H9 (cell line): Measurements from ENCODE around the gene RHOH. TPM values are rescaled to one million over a fixed set of nuclear protein-coding genes. Genes with fewer than 3 reads are reported as not detected.

Source experiments
- DNase-seq: peaks from one replicate; pipeline ENCODE4 v3.0.0-alpha.2; 2017
- H2AFZ ChIP-seq: one replicate; pipeline ENCODE4 v1.6.1; 2013; ENCODE audit warnings: mild to moderate bottlenecking, low read length, control low read depth, moderate library complexity
- H2AK5ac ChIP-seq: 2 replicates; pipeline ENCODE4 v1.6.1; 2013; ENCODE audit warnings: low read length, control low read depth, mixed read lengths; ENCODE audit not compliant: insufficient read length
- H2BK120ac ChIP-seq: one replicate; pipeline ENCODE4 v1.6.1; 2013; ENCODE audit warnings: low read depth, mild to moderate bottlenecking, low read length, control low read depth, inconsistent platforms; ENCODE audit not compliant: poor library complexity, severe bottlenecking
- H2BK12ac ChIP-seq: 2 replicates; pipeline ENCODE4 v1.6.1; 2013; ENCODE audit warnings: low read length, control low read depth, mixed read lengths, low read depth; ENCODE audit not compliant: insufficient read length
- H2BK15ac ChIP-seq: 2 replicates; pipeline ENCODE4 v1.6.1; 2013; ENCODE audit warnings: low read depth, low read length, control low read depth
- H2BK20ac ChIP-seq: one replicate; pipeline ENCODE4 v1.6.1; 2013; ENCODE audit warnings: low read depth, mild to moderate bottlenecking, low read length, control low read depth, inconsistent platforms; ENCODE audit not compliant: poor library complexity, severe bottlenecking
- H2BK5ac ChIP-seq: 2 replicates; pipeline ENCODE4 v1.6.1; 2013; ENCODE audit warnings: low read length, control low read depth, mixed read lengths; ENCODE audit not compliant: insufficient read length
- H3K14ac ChIP-seq: 2 replicates; pipeline ENCODE4 v1.6.1; 2013; ENCODE audit warnings: low read length, control low read depth; ENCODE audit not compliant: insufficient read depth
- H3K18ac ChIP-seq: 2 replicates; pipeline ENCODE4 v1.6.1; 2013; ENCODE audit warnings: low read depth, mild to moderate bottlenecking, mixed read lengths, low read length, control low read depth; ENCODE audit not compliant: insufficient read length
- H3K23ac ChIP-seq: 2 replicates; pipeline ENCODE4 v1.6.1; 2013; ENCODE audit warnings: low read length, control low read depth, mixed read lengths, low read depth; ENCODE audit not compliant: insufficient read length
- H3K23me2 ChIP-seq: 2 replicates; pipeline ENCODE4 v1.6.1; 2013; ENCODE audit warnings: low read depth, mild to moderate bottlenecking, mixed read lengths, low read length, control low read depth; ENCODE audit not compliant: insufficient read length, poor library complexity, severe bottlenecking
- H3K27ac ChIP-seq: 2 replicates; pipeline ENCODE4 v1.5.1; 2013; ENCODE audit warnings: low read length, control low read depth, mixed read lengths, low read depth; ENCODE audit not compliant: insufficient read length
- H3K27me3 ChIP-seq: 2 replicates; pipeline ENCODE4 v1.6.1; 2013; ENCODE audit warnings: low read length, control low read depth, inconsistent platforms; ENCODE audit not compliant: insufficient read depth
- H3K4ac ChIP-seq: 2 replicates; pipeline ENCODE4 v1.6.1; 2013; ENCODE audit warnings: low read depth, mild to moderate bottlenecking, control low read depth, inconsistent platforms, low read length, moderate library complexity
- H3K4me1 ChIP-seq: 2 replicates; pipeline ENCODE4 v1.6.1; 2013; ENCODE audit warnings: low read length, control low read depth, inconsistent platforms; ENCODE audit not compliant: insufficient read depth
- H3K4me2 ChIP-seq: 2 replicates; pipeline ENCODE4 v1.6.1; 2013; ENCODE audit warnings: low read length, control low read depth, mixed read lengths; ENCODE audit not compliant: insufficient read length, insufficient read depth
- H3K56ac ChIP-seq: 2 replicates; pipeline ENCODE4 v1.6.1; 2013; ENCODE audit warnings: low read depth, mild to moderate bottlenecking, mixed read lengths, low read length, control low read depth; ENCODE audit not compliant: insufficient read length
- H3K79me1 ChIP-seq: 2 replicates; pipeline ENCODE4 v1.6.1; 2013; ENCODE audit warnings: low read depth, mild to moderate bottlenecking, moderate library complexity, low read length, control low read depth, inconsistent platforms; ENCODE audit not compliant: insufficient read depth, poor library complexity, severe bottlenecking
- H3K79me2 ChIP-seq: 2 replicates; pipeline ENCODE4 v1.6.1; 2013; ENCODE audit warnings: low read length, control low read depth, inconsistent platforms; ENCODE audit not compliant: insufficient read depth
- H3K9ac ChIP-seq: 2 replicates; pipeline ENCODE4 v1.6.1; 2013; ENCODE audit warnings: low read length, control low read depth, mixed read lengths; ENCODE audit not compliant: insufficient read length; ENCODE audit errors: extremely low read depth
- H3K9me3 ChIP-seq: one replicate; pipeline ENCODE4 v1.6.1; 2013; ENCODE audit warnings: low read depth, low read length, inconsistent platforms; ENCODE audit not compliant: control insufficient read depth
- H3T11ph ChIP-seq: one replicate; pipeline ENCODE4 v1.6.1; 2013; ENCODE audit warnings: mild to moderate bottlenecking, low read length, control low read depth, inconsistent platforms
- H4K20me1 ChIP-seq: one replicate; pipeline ENCODE4 v1.6.1; 2013; ENCODE audit not compliant: control insufficient read depth, insufficient read length, insufficient read depth
- H4K5ac ChIP-seq: 2 replicates; pipeline ENCODE4 v1.6.1; 2013; ENCODE audit warnings: low read depth, mild to moderate bottlenecking, mixed read lengths, low read length, control low read depth; ENCODE audit not compliant: insufficient read length
- H4K8ac ChIP-seq: replicated peaks from 2 replicates; pipeline ENCODE4 v1.6.1; 2013; ENCODE audit warnings: low read length, control low read depth, mixed read lengths, low read depth; ENCODE audit not compliant: insufficient read length
- H4K91ac ChIP-seq: 2 replicates; pipeline ENCODE4 v1.6.1; 2013; ENCODE audit warnings: low read depth, mild to moderate bottlenecking, moderate library complexity, mixed read lengths, low read length, control low read depth; ENCODE audit not compliant: insufficient read length
- H3K27ac Mint-ChIP-seq, 3 experiments: 2 replicates in 2 of 3; 3 replicates in 1 of 3; pipeline ENCODE4 v1.8.0; 2020 to 2021; ENCODE audit warnings: mixed read lengths in 3 of 3, mild to moderate bottlenecking in 1 of 3, moderate library complexity in 1 of 3
- H3K27me3 Mint-ChIP-seq: 2 replicates; pipeline ENCODE4 v1.8.0; 2021; ENCODE audit warnings: low read depth, mild to moderate bottlenecking, moderate library complexity, mixed read lengths
- H3K36me3 Mint-ChIP-seq, 3 experiments: 2 replicates in 2 of 3; 3 replicates in 1 of 3; pipeline ENCODE4 v1.8.0; 2020 to 2021; ENCODE audit warnings: low read depth in 3 of 3, mixed read lengths in 3 of 3; ENCODE audit not compliant: insufficient read depth in 1 of 3
- H3K4me1 Mint-ChIP-seq, 2 experiments: 2 replicates each; pipeline ENCODE4 v1.8.0; 2020; ENCODE audit warnings: mixed read lengths in 2 of 2
- H3K4me3 Mint-ChIP-seq, 2 experiments: 2 replicates in 1 of 2; 3 replicates in 1 of 2; pipeline ENCODE4 v1.8.0; 2020 to 2021; ENCODE audit warnings: mild to moderate bottlenecking in 2 of 2, mixed read lengths in 2 of 2, moderate library complexity in 1 of 2
- H3K9me3 Mint-ChIP-seq, 2 experiments: 2 replicates in 1 of 2; 3 replicates in 1 of 2; pipeline ENCODE4 v1.8.0; 2020; ENCODE audit warnings: mild to moderate bottlenecking in 2 of 2, mixed read lengths in 2 of 2, moderate library complexity in 1 of 2
- CTCF ChIP-seq: fragments of 200-600 bp; sonication (generic); conservative IDR thresholded peaks from 3 replicates; pipeline ENCODE4 v1.8.0; 2021; ENCODE audit warnings: antibody characterized with exemption, mild to moderate bottlenecking
- WGBS: extraction: QIAGEN DNeasy Blood & Tissue Kit; methylation state at CpG from one replicate; pipeline ENCODE4 v1.1.7; 2013; ENCODE audit warnings: missing lambda C conversion rate, low lambda C conversion rate, mixed read lengths; ENCODE audit not compliant: insufficient read length; ENCODE audit errors: extremely low coverage; 5-methylcytosine and 5-hydroxymethylcytosine counted together
- total RNA-seq: library from RNA; stranded (reverse); gene quantifications from 2 replicates; pipeline ENCODE4 v1.2.1, GENCODE V29; 2021

The RHOH gene
- total RNA-seq, 1 experiment from 2014 or later: 7.1 TPM

DNA sequence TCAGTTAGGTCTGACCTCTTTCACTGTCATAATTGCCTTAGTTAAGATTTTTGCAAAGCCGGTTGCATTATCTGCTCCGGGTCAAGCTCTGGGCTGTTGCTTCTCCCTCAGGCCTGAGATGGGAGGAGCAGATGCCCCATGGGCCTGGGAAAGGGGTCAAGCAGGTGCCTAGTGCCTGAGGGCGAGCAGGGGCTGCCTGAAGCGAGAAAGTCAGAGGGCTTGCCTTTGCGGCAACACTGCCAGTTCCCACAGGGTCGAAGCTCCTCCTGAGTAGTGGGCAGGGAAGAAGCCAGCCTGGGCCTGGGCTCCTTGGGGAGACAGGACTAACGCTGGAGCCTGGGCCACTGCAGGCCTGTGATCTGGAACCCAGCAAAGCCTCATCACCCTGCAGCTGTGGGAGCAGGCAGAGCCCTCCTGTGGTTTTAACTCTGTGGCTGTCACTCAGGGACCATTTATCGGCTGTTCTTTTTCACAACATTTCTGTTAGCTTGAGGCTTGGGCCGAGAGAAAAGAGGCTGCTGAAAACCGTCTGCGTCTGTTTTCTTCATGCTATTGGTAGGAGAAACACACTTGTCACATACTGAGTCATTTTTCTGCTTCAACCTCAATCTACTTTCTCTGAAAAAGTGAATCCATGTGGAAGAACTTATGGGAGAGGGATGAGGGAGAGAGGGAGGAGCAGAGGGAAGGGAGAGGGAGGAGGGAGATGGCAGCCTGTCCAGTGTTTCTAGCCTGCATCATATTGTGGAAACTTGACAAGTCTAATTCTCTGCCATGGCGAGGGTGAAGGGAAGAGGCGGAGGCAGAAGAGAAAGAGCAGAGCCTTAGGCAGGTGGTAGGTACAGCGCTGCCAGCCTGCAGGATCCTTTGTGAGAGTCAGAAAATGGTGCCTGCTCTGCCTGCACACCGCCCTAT, 68.4 kb downstream of the RHOH start:
- Histone ChIP-seq H2BK120ac (no peak overlapping the region), H2BK15ac (no peak overlapping the region), H3T11ph (no peak overlapping the region), H3K14ac (no peak overlapping the region), H3K23me2 (no peaks in the 10 kb centered on the region), H3K23ac (no peak overlapping the region), H2AFZ (no peak overlapping the region), H3K4me1 (no peaks in the 10 kb centered on the region), H4K91ac (no peak overlapping the region), H3K9ac (no peak overlapping the region), H3K9me3 (no peaks in the 10 kb centered on the region), H3K27me3 (no peaks in the 10 kb centered on the region), H2BK5ac (no peak overlapping the region), H2BK20ac (no peak overlapping the region), H3K27ac (no peak overlapping the region), H3K56ac (no peak overlapping the region), H3K4ac (no peak overlapping the region), H3K4me2 (no peak overlapping the region), H2BK12ac (no peak overlapping the region), H4K5ac (no peak overlapping the region), H4K20me1 (no peaks in the 10 kb centered on the region), H3K18ac (no peak overlapping the region), H2AK5ac (no peak overlapping the region), H3K79me2 (no peaks in the 10 kb centered on the region), H3K79me1 (no peaks in the 10 kb centered on the region), H4K8ac (no peak overlapping the region)
- WGBS: no CpG with 5 or more reads among the region's 15 CpGs
- Mint-ChIP-seq H3K36me3 (peaks cover 0 to 2% (median 0%) of the 10 kb centered on the region in 3 experiments; a peak in 3 of 7 replicates), H3K27ac (peak overlapping the region in 2 of 3 experiments; percentile 16 to 39; a peak in 3 of 7 replicates), H3K4me1 (peaks cover 27 to 29% of the 10 kb centered on the region in 2 experiments), H3K4me3 (no peak overlapping the region), H3K9me3 (peaks cover 3% of the 10 kb centered on the region in 2 experiments; a peak in 2 of 5 replicates), H3K27me3 (no peaks in the 10 kb centered on the region; the same call in 1 of the 2 replicates)
- no peak for DNase-seq
- no peak for TF ChIP-seq CTCF
